HG02610 (cell line): ENCODE data around the gene PSMD3.
"Not testable (repeated sequence)": the region's sequence is repeated elsewhere in the genome, so short reads cannot be mapped to it uniquely, and the experiment has no call there.

Experiments
- ATAC-seq: cut with Tn5 transposase; IDR thresholded peaks from one replicate; pipeline ENCODE4 v1.9.1; 2021; ENCODE audit warnings: mild to moderate bottlenecking, moderate library complexity; ENCODE audit not compliant: unreplicated experiment

PSMD3 gene

GRCh38 chr17:39995438-39995837 is 14.8 kb downstream of the PSMD3 start:
- no peak for ATAC-seq

GRCh38 chr17:39996162-39996561 is 15.6 kb downstream of the PSMD3 start:
- no peak for ATAC-seq

- no peak for ATAC-seq
Observed at GRCh38 chr17:39996800-39997199, 16.2 kb downstream of the PSMD3 start.

GRCh38 chr17:39997543-39997942 is 16.9 kb downstream of the PSMD3 start:
- no peak for ATAC-seq

- no peak for ATAC-seq
Observed at GRCh38 chr17:39999067-39999466, 18.5 kb downstream of the PSMD3 start.

- ATAC-seq = no peak
Observed at GRCh38 chr17:40000161-40000560, 19.6 kb downstream of the PSMD3 start.

GRCh38 chr17:40001335-40001734 is 20.7 kb downstream of the PSMD3 start:
- not testable (repeated sequence) for ATAC-seq

GRCh38 chr17:40004072-40004471 is 23.5 kb downstream of the PSMD3 start:
- no peak for ATAC-seq

GRCh38 chr17:40004712-40005111 is 24.1 kb downstream of the PSMD3 start:
- no peak for ATAC-seq

- no peak for ATAC-seq
Observed at GRCh38 chr17:40005520-40005919, 24.9 kb downstream of the PSMD3 start.

GRCh38 chr17:40010946-40011500 is 30.4 kb downstream of the PSMD3 start:
- not testable (repeated sequence) for ATAC-seq

- ATAC-seq = not testable (repeated sequence)
Observed at GRCh38 chr17:40012017-40012647, 31.5 kb downstream of the PSMD3 start.

- ATAC-seq = no peak
Observed at GRCh38 chr17:40014375-40014980, 33.9 kb downstream of the PSMD3 start.

GRCh38 chr17:40015005-40015997 is 34.7 kb downstream of the PSMD3 start, which contains the start of gene CSF3:
Gene CSF3, plus strand, starts transcription at chr17:40015440. Its CDS starts 35 bp downstream, at chr17:40015475.
- no peak for ATAC-seq

GRCh38 chr17:40015998-40016985 is 35.7 kb downstream of the PSMD3 start:
- ATAC-seq = no peak

- no peak for ATAC-seq
Observed at GRCh38 chr17:40017422-40018080, 36.9 kb downstream of the PSMD3 start.

- no peak for ATAC-seq
Observed at GRCh38 chr17:40018211-40019121, 37.9 kb downstream of the PSMD3 start.
